Fibroblast of pulmonary artery (primary cell): ENCODE results near the gene SEC23IP.
"Not testable (repeated sequence)": the region's sequence is repeated elsewhere in the genome, so short reads cannot be mapped to it uniquely, and the experiment has no call there.

ENCODE experiments used
- DNase-seq: peaks from one replicate; pipeline ENCODE4 v3.0.0-alpha.2; 2010; ENCODE audit warnings: low read depth
- H3K4me3 ChIP-seq: replicated peaks from 2 replicates; pipeline ENCODE4 v1.5.1; 2011; ENCODE audit warnings: low read depth, mild to moderate bottlenecking, control low read depth, low read length, moderate library complexity
- TF ChIP-seq, protein P1 (sequence below): IDR thresholded peaks from 2 replicates; pipeline ENCODE4 v1.5.1; 2011; ENCODE audit warnings: mild to moderate bottlenecking, control low read depth, low read length, inconsistent platforms; ENCODE audit errors: missing control alignments

Gene SEC23IP

DNA sequence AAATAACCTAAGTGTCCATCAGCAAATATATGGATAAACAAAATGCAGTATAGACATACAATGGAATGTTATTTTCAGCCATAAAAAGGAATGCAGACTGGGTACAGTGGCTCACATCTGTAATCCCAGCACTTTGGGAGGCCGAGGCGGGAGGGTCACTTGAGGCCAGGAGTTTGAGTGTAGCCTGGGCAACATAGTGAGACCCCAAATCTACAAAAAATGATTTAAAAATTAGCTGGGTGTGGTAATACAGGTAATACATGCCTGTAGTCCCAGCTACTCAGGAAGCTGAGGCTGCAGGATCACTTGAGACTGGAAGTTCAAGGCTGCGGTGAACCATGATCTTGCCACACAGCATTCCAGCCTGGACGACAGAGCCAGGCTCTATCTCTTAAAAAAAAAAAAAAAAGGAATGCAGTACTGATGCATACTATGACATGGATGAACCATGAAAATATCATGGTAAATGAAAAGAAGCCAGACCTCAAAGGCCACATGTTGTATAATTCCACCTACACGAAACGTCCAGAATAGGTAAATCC is 26.8 kb upstream of the SEC23IP start:
- DNase-seq = no peak
- TF ChIP-seq, protein P1, sequence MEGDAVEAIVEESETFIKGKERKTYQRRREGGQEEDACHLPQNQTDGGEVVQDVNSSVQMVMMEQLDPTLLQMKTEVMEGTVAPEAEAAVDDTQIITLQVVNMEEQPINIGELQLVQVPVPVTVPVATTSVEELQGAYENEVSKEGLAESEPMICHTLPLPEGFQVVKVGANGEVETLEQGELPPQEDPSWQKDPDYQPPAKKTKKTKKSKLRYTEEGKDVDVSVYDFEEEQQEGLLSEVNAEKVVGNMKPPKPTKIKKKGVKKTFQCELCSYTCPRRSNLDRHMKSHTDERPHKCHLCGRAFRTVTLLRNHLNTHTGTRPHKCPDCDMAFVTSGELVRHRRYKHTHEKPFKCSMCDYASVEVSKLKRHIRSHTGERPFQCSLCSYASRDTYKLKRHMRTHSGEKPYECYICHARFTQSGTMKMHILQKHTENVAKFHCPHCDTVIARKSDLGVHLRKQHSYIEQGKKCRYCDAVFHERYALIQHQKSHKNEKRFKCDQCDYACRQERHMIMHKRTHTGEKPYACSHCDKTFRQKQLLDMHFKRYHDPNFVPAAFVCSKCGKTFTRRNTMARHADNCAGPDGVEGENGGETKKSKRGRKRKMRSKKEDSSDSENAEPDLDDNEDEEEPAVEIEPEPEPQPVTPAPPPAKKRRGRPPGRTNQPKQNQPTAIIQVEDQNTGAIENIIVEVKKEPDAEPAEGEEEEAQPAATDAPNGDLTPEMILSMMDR = no peak
- no peak overlapping the region for H3K4me3 ChIP-seq

DNA sequence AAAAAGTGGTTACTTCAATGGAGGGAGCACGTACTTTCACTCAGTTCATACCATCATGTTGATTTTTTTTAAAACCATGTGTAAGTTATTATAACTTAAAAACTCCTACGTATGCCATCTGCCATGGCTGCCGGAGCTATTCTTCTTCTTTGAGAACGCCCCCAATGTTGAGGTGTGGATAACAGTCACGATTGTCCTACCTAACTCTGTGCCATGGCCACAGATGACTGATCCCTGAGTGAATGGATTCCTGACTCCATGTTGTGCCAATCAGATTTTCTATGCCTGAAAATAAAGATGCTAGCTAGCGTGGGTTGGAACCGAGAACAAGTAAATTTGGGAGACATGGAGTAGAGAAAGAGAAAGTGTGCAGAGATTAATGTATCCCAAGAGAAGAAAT is 25.2 kb upstream of the SEC23IP start:
- TF ChIP-seq, protein P1 = no peak
- DNase-seq = no peak

DNA sequence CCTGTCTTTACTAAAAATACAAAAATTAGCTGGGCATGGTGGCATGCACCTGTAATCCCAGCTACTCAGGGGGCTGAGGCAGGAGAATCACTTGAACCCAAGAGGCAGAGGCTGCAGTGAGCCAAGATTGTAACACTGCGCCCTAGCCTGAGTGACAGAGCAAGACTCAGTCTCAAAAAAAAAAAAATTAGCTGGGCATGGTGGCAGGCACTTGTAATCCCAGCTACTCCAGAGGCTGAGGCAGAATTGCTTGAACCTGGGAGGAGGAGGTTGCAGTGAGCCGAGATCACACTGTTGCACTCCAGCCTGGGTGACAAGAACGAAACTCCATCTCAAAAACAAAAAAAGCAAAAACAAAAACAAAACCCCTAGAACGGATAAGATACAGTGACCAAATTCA is 23.1 kb upstream of the SEC23IP start:
- not testable (repeated sequence) for H3K4me3 ChIP-seq, DNase-seq

More for the DNA sequence above, 25.2 kb upstream of the SEC23IP start:
- no peak overlapping the region for H3K4me3 ChIP-seq

DNA sequence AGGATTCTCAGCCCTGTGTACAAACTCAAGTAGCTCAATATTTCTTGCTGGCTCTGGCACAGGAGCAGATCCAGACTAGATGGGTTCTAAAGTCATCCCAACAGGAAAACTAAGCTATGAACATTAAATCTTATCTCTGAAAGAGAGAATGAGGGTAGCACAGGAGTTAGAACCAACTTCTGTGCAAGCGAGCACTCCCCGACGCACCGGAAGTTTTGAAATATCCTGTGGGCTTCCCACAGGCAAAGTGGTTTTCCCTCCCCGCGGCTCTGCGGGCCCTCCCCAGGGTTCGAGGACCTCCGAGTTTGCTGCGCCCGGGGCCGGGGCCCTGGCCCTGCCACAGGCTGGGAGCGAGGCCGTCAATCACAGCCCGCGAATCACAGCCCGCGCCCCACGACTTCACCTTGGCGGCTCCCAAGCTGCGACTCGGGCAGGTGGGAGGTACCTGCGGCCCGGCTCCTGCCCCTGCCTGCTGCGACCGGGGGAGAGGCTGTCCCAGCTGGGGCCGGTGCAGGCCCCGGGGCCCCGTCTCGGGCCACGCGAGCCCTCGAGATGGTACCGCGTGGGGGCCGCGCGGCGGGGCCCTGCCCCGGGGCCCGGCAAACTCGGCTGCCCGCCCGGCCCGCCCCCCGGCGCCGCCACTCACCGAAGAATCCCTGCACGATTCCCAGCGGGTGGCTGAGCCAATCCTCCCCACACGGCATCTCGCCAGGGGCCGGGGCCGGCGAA is 20.5 kb upstream of the SEC23IP start:
- peak; percentile 73 for DNase-seq
- TF ChIP-seq, protein P1 = no peak
- peak overlapping the region; percentile 68 for H3K4me3 ChIP-seq

DNA sequence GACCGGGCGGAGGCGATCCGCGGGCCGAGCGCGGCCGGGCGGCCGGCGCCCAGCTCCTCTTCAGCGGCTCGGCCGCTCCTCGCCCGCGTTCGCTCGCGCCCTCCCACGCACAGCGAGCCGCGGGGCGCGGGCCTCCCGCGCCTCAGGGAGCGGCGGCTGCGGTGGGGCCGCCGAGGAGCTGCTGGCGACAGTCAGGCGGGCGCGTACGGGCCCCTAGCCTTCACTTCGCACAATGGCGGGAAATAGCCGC is 20.0 kb upstream of the SEC23IP start, which contains the start of gene MCMBP:
Gene MCMBP, minus strand, starts transcription at position 234 of the 250 bp plus-strand sequence. CDS start 259 bp downstream, outside the sequence.
- peak within 1 kb of the TSS; percentile 68 for H3K4me3 ChIP-seq
- no peak for DNase-seq
- TF ChIP-seq, protein P1 = no peak

DNA sequence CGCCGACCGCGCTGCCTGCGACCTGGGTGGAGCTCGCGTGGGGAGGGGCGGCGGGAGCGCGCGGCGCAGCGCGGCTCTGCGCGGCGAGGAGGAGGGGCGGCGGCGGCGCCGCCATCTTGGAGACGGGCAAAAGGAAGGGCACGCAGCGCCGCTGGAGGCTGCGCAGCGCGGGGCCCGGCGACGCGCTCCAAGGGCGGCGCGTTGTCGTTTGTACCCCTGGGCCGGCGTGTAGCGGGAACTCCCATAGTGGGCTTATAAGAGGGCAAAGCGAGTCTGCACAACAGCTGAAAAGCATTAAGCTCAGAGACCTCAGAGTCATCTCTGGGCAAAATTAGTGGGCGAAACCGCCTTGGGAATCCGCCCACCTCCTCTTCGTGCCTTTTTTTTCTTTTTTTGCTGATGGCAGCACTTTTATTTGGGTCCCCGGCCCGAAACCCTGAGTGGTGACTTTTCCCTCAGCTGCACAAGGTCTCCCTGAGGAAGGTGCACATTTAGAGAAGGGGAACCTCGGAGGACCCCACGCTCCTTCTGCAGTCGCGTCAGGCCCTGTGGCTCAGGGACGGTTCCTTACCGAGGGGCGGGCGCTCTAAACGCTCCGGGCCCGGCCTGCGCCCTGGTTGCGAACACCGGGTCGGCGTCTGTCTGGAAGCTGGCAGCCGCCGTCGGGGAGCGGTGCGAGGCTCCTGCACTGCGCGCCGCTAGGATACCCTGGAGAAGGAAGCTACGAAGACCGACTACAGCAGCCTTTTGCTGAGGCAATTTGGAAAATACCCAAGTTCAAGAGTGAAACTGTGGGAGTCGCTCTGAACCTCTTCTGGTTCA is 19.5 kb upstream of the SEC23IP start:
- peak overlapping the region; percentile 68 for H3K4me3 ChIP-seq
- TF ChIP-seq, protein P1 = no peak
- DNase-seq = peak; percentile 85

DNA sequence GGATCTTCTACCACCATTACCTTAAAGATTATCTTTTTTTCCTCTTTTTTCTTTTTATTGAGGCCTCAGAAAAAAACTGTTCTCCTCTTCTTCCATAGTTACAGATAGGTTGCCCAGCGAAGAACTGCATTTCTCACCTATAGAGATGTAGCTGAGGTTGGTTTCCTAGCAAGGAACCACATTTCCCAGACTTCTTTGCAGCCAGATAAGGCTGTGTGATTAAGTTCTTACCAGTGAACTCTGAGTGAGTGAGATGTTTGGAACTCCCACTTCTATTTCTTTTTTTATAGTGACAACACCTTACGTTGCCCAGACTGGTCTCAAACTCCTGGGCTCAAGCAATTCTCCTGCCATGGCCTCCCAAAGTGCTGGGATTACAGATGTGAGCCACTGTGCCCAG is 14.0 kb upstream of the SEC23IP start:
- TF ChIP-seq, protein P1 = no peak
- no peak overlapping the region for H3K4me3 ChIP-seq
- no peak for DNase-seq

DNA sequence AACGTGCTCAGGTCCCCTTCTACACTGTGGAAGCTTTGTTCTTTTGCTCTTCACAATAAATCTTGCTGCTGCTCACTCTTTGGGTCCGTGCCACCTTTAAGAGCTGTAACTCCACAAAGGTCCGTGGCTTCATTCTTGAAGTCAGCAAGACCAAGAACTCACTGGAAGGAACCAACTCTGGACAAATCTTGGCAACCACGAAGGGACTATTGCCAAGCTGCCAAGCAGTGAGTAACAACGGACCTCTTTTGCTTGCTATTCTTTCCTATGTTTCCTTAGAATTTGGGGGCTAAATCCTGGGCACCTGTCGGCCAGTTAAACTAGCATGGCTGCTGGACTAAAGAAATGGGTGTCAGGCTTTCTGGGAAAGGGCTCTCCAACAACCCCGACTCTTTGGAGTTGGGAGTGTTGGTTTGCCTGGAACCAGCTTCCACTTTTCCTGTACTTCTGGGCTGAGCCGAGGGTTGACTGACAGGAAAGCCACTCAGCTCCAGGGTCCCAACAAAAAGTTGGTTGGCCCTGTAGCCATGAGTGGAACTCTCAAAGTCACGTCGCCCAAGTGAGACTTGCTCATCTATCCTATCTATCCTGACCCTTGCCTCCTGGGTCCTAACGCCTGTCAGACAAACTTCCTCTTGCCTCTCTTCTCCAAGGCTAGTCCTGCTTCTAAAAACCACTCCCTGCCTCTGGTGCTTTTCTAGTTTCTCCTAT is 8.5 kb upstream of the SEC23IP start:
- DNase-seq, H3K4me3 ChIP-seq: not testable (repeated sequence)

DNA sequence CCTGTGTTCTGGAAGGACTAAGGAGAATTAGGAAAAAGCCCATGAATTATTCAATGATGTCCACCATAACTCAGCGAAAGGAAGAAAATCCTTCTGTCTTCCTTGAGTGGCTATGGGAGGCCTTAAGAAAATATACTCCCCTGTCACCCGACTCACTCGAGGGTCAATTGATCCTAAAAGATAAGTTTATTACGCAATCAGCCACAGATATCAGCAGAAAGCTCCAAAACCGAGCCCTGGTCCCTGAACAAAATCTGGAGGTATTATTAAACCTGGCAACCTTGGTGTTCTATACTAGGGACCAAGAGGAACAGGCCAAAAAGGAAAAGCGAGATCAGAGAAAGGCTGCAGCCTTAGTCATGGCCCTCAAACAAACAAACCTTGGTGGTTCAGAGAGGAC is 6.5 kb upstream of the SEC23IP start:
- H3K4me3 ChIP-seq, DNase-seq: not testable (repeated sequence)

DNA sequence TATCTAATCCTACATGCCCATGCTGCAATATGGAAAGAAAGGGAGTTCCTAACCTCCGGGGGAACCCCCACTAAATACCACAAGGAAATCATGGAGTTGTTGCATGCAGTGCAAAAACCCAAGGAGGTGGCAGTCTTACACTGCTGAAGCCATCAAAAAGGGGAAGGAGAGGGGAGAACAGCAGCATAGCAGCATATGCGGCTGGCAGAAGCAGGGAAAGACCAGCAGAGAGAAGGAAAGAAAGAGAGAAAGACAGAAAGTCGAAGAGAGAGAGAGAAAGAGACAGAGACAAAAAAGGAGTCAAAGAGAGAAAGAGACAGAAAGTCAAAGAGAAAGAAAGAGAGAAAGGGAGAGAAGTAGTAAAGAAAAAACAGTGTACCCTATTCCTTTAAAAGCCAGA is 3.8 kb upstream of the SEC23IP start:
- DNase-seq, H3K4me3 ChIP-seq: not testable (repeated sequence)
